OCI-LY3 (cell line): Measurements from ENCODE around the gene MAD1L1.

Experiments
- H2AFZ ChIP-seq: fragments of 200-600, 300-600 bp; shearing (Covaris generic); 2 replicates; pipeline ENCODE4 v1.6.0; 2014; ENCODE audit warnings: antibody characterized with exemption, low read depth, low read length
- H3K27ac ChIP-seq: fragments of 200-600, 300-600 bp; sonication (generic); 2 replicates; pipeline ENCODE4 v1.5.1; 2014; ENCODE audit warnings: mild to moderate bottlenecking, low read length, moderate library complexity, mixed read lengths
- H3K27me3 ChIP-seq: fragments of 200-600, 300-600 bp; sonication (generic); 2 replicates; pipeline ENCODE4 v1.6.1; 2014; ENCODE audit warnings: low read depth, low read length, mixed read lengths
- H3K36me3 ChIP-seq: fragments of 200-600, 300-600 bp; sonication (generic); replicated peaks from 2 replicates; pipeline ENCODE3; 2014; ENCODE audit warnings: low read depth, low read length, mixed read lengths
- H3K4me1 ChIP-seq: fragments of 300-600, 200-600 bp; sonication (generic); 2 replicates; pipeline ENCODE4 v1.6.1; 2014; ENCODE audit warnings: low read length, mixed read lengths
- H3K4me2 ChIP-seq: fragments of 200-600, 300-600 bp; sonication (generic); 2 replicates; pipeline ENCODE4 v1.6.1; 2014; ENCODE audit warnings: low read length, mixed read lengths
- H3K4me3 ChIP-seq: fragments of 300-600, 200-600 bp; sonication (generic); 2 replicates; pipeline ENCODE4 v1.5.1; 2014; ENCODE audit warnings: antibody characterized with exemption, mild to moderate bottlenecking, low read length, moderate library complexity
- H3K79me2 ChIP-seq: fragments of 300-600, 200-600 bp; shearing (Covaris generic); 2 replicates; pipeline ENCODE4 v1.6.1; 2014; ENCODE audit warnings: mild to moderate bottlenecking, low read length, mixed read lengths
- H3K9ac ChIP-seq: fragments of 300-600, 200-600 bp; shearing (Covaris generic); 2 replicates; pipeline ENCODE4 v1.6.0; 2014; ENCODE audit warnings: mild to moderate bottlenecking, low read length, moderate library complexity
- H3K9me3 ChIP-seq: fragments of 200-600, 300-600 bp; shearing (Covaris generic); 2 replicates; pipeline ENCODE4 v1.6.1; 2014; ENCODE audit warnings: low read length, mixed read lengths; ENCODE audit not compliant: insufficient read depth
- H4K20me1 ChIP-seq: fragments of 200-600, 300-600 bp; sonication (generic); 2 replicates; pipeline ENCODE4 v1.6.1; 2016; ENCODE audit warnings: low read length, mixed read lengths; ENCODE audit not compliant: insufficient read depth
- EZH2phosphoT487 ChIP-seq: fragments of 200-600 bp; shearing (Covaris generic); IDR thresholded peaks from 2 replicates; pipeline ENCODE4 v1.6.1; 2018; ENCODE audit warnings: antibody characterized with exemption, mixed run types, low read depth
- TF ChIP-seq, protein P1 (sequence below): fragments of 200-600, 300-600 bp; sonication (generic); IDR thresholded peaks from 2 replicates; pipeline ENCODE4 v1.5.1; 2014; ENCODE audit warnings: antibody characterized with exemption, low read length, low read depth

The MAD1L1 gene

GRCh38 chr7:2145835-2146580 is 86.7 kb downstream of the MAD1L1 start:
- TF ChIP-seq, protein P1, sequence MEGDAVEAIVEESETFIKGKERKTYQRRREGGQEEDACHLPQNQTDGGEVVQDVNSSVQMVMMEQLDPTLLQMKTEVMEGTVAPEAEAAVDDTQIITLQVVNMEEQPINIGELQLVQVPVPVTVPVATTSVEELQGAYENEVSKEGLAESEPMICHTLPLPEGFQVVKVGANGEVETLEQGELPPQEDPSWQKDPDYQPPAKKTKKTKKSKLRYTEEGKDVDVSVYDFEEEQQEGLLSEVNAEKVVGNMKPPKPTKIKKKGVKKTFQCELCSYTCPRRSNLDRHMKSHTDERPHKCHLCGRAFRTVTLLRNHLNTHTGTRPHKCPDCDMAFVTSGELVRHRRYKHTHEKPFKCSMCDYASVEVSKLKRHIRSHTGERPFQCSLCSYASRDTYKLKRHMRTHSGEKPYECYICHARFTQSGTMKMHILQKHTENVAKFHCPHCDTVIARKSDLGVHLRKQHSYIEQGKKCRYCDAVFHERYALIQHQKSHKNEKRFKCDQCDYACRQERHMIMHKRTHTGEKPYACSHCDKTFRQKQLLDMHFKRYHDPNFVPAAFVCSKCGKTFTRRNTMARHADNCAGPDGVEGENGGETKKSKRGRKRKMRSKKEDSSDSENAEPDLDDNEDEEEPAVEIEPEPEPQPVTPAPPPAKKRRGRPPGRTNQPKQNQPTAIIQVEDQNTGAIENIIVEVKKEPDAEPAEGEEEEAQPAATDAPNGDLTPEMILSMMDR, result no peak
- TF ChIP-seq EZH2phosphoT487, result no peak
- H3K9ac ChIP-seq, result no peak overlapping the region
- no peak overlapping the region for H3K4me3 ChIP-seq
- no peaks in the 10 kb centered on the region for H3K27me3 ChIP-seq
- H3K27ac ChIP-seq, result no peak overlapping the region
- no peaks in the 10 kb centered on the region for H3K36me3 ChIP-seq
- H3K79me2 ChIP-seq, result no peaks in the 10 kb centered on the region
- no peak overlapping the region for H3K4me2 ChIP-seq
- H3K9me3 ChIP-seq, result no peaks in the 10 kb centered on the region
- no peak overlapping the region for H2AFZ ChIP-seq
- no peaks in the 10 kb centered on the region for H4K20me1 ChIP-seq
- no peaks in the 10 kb centered on the region for H3K4me1 ChIP-seq

DNA sequence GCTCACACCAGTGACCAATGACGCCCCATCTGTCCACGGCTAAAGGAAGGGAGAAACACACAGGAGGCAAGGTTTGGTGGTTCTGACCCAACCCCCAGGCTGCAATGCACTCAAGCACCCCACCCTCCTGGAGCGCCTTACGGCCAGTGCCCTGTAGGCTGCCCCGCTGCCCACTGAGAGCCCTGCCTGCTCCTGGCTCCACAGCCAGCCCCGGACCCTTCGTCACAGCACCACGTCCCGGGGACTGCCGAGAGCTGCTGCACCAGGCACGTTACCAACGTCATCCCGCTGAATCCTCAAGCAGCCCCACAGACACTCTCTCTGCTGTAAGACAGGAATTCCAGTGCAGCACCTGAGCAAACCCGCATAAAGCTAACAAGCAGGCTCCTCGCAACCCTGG is 87.8 kb downstream of the MAD1L1 start:
- Histone ChIP-seq H3K36me3 (no peaks in the 10 kb centered on the region), H3K9me3 (no peaks in the 10 kb centered on the region), H3K27me3 (no peaks in the 10 kb centered on the region), H3K79me2 (no peaks in the 10 kb centered on the region), H3K4me1 (no peaks in the 10 kb centered on the region), H2AFZ (no peak overlapping the region), H3K27ac (no peak overlapping the region), H3K4me2 (no peak overlapping the region), H4K20me1 (no peaks in the 10 kb centered on the region), H3K9ac (no peak overlapping the region), H3K4me3 (no peak overlapping the region)
- TF ChIP-seq EZH2phosphoT487, result no peak
- TF ChIP-seq, protein P1, result no peak

- TF ChIP-seq, protein P1, result no peak
- TF ChIP-seq EZH2phosphoT487, result no peak
- Histone ChIP-seq H2AFZ (no peak overlapping the region), H3K79me2 (no peaks in the 10 kb centered on the region), H3K4me3 (no peak overlapping the region), H3K27me3 (no peaks in the 10 kb centered on the region), H4K20me1 (no peaks in the 10 kb centered on the region), H3K36me3 (no peaks in the 10 kb centered on the region), H3K9me3 (no peaks in the 10 kb centered on the region), H3K9ac (no peak overlapping the region), H3K4me1 (no peaks in the 10 kb centered on the region), H3K4me2 (no peak overlapping the region), H3K27ac (no peak overlapping the region)
These were observed 88.7 kb downstream of the MAD1L1 start for GRCh38 chr7:2143981-2144595.

DNA sequence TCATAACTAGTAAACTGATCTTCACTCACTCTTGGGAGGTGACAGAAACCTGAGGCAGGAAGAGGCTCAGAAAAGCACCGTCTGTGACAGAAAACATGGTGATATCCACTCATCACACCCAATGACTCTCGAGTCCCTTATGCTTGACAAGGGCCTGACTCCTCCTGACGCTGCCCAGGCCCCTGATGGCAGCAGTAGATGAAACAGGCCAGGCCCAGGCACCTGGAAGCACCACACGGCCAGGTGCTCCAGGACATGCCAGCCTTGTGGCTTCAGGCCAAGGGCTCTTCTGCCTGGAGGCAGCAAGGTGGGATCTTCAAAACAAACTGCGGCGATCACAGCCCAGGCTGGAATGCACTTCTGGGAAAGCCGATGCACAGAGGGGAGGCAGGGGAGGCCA is 89.3 kb downstream of the MAD1L1 start:
- no peak overlapping the region for H2AFZ ChIP-seq
- H4K20me1 ChIP-seq, result no peaks in the 10 kb centered on the region
- no peak overlapping the region for H3K4me3 ChIP-seq
- H3K36me3 ChIP-seq, result no peaks in the 10 kb centered on the region
- H3K79me2 ChIP-seq, result no peaks in the 10 kb centered on the region
- TF ChIP-seq EZH2phosphoT487, result no peak
- TF ChIP-seq, protein P1, result no peak
- H3K4me2 ChIP-seq, result no peak overlapping the region
- H3K4me1 ChIP-seq, result no peaks in the 10 kb centered on the region
- no peaks in the 10 kb centered on the region for H3K9me3 ChIP-seq
- H3K27ac ChIP-seq, result no peak overlapping the region
- H3K27me3 ChIP-seq, result no peaks in the 10 kb centered on the region
- no peak overlapping the region for H3K9ac ChIP-seq
